AG08395 (cell line): Measurements from ENCODE around the gene SLC27A6.

Experiments
- DNase-seq: peaks from one replicate; pipeline ENCODE4 v3.0.0; 2012; ENCODE audit warnings: mixed read lengths, low spot score

Gene SLC27A6

GRCh38 chr5:129063483-129064113 lies 98.3 kb downstream of the SLC27A6 start:
- no peak for DNase-seq

GRCh38 chr5:129065721-129066120 lies 100.4 kb downstream of the SLC27A6 start:
- no peak for DNase-seq

- no peak for DNase-seq
Measured at GRCh38 chr5:129067745-129068144, 102.5 kb downstream of the SLC27A6 start.

DNA sequence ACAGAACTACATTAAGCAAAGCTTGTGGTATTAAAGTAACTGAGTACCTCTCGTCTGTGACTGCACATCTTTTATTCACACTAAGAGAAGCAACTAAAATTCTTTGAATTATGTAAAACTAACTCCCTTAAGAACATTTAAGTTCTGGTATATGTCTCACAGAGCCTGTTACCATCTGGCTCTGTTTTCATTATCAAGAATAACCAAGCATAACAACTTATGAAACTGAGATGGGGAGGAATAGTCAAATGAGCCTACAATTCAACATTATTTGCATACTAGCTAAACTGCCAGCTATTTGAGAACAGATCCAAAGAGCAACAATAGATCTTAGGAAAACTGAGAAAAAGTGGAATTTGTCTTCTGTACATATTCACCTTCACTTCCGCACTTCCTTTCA lies 104.0 kb downstream of the SLC27A6 start:
- no peak for DNase-seq

- DNase-seq: no peak
Measured at GRCh38 chr5:129073111-129073510, 107.8 kb downstream of the SLC27A6 start.

DNA sequence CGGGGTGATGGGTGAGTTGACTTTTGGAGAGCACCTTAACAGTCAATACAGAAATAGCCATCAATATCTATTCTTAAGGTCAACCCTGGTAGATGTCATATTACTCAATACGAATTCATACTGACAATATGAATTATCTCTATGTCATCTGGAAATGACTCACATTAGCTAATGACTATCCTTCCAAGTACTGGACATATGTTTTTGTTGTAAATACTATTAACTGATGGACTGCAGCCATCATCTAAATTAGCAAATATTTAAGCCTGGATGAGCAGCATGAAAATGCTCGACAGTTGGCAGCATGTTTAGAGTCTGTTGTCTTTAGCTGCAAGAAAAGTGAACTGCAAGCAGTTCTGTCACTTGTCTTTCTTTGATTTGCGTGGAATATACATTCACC lies 109.6 kb downstream of the SLC27A6 start:
- DNase-seq: no peak

GRCh38 chr5:129077433-129078075 lies 112.3 kb downstream of the SLC27A6 start:
- no peak for DNase-seq

DNA sequence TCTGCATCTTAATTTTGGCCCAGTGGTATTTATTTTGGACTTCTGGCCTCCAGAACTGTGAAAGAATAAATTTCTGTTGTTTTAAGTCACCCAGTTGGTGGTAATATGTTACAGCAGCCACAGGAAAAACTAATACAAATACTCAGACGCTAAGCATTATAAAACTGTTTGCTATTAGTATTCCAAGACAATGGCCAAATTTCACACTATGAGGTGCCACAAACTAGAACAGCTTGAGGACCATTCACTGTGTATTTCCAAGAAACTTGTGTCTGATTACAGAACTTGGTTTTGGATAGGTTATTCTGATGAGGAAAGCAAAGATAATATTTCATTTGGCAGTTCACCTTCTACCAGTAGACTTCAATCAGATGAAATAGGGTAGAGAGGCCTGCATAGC lies 113.0 kb downstream of the SLC27A6 start:
- DNase-seq: no peak

- DNase-seq: no peak
Measured at GRCh38 chr5:129078660-129079059, 113.4 kb downstream of the SLC27A6 start.

DNA sequence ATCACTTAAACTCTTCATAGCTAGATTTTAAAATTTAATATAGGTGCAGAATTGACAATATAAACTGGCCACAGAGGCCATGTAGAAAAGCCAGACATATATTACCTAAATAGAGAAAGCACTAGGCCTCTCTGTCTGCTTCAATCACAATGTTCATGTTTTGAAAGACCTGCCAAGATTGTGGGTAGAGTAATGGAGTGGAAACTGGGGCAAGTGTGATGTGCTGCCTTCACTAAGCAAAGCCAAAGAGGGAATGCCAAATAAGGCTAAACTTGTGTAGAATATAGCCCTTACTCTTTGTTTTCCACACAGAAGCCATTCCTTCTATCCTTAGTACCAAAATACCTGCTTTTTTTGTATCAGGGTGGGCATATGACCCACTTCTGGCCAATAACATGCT lies 114.2 kb downstream of the SLC27A6 start:
- DNase-seq: no peak

GRCh38 chr5:129080766-129081165 lies 115.5 kb downstream of the SLC27A6 start:
- no peak for DNase-seq

DNA sequence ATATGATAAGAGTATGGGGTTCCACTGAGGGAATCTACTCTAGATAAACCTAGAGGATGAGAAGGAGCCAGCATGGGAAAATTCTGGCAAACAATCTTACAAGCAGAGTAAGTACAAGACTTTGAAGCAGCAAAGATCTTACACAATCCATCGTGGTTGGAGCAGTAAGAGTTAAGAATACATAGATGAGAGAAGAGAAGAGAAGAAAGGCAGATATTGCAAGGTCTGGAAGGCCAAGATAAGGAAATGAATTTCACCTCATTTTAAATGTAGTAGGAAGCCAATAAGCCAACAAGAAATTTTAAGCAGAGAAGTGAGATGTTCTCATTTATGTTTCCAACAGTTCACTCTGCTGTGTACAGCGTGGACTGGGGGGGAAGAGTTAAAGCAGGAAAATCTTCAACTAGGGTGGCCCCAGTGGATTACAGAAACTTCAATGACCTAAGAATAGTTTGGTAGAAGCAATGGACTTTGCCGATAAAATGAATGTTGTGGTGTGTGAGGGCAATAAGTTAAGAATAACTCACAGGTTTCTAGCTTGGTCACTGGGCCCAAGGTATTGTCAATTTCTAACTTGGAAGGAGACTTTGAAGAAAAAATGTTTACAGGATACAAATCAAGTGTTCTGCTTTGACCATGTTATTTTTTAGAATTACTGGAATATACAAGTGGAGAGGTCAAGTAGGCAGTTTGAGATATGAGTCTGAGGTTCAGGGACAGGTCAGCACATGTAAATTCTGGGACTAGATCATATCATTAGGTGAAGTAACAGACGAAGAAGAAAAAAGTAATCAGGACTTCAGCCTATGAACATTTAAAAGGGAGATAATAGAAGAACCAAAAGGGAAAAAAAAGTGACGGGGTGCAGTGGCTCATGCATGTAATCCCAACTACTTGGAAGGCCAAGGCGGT lies 117.2 kb downstream of the SLC27A6 start:
- DNase-seq: no peak
